NCI-H446 treated with DMSO at 0.1 percent for 48 hours (cell line): ENCODE measurements around the gene CRTC2.
A peak's percentile ranks its signal among the peaks of the same experiment; 100 is the strongest.
"Not testable (repeated sequence)": the region's sequence is repeated elsewhere in the genome, so short reads cannot be mapped to it uniquely, and the experiment has no call there.

ENCODE experiments used
- DNase-seq: peaks from one replicate; lab custom pipeline; 2025; lab: John Stamatoyannopoulos, UW

Gene CRTC2

GRCh38 chr1:153929426-153929825 lies 29.0 kb downstream of the CRTC2 start:
- no peak for DNase-seq

GRCh38 chr1:153928791-153929341 lies 29.5 kb downstream of the CRTC2 start:
- no peak for DNase-seq

- DNase-seq: no peak
Observed at GRCh38 chr1:153928245-153928644, 30.2 kb downstream of the CRTC2 start.

GRCh38 chr1:153926405-153926804 lies 32.0 kb downstream of the CRTC2 start:
- no peak for DNase-seq

- DNase-seq: peak; percentile 100
Observed at GRCh38 chr1:153922972-153923925, 35.2 kb downstream of the CRTC2 start, which contains the start of gene GATAD2B. GATAD2B (minus strand) TSS chr1:153922972; CDS start chr1:153828347, 94,625 bp downstream.

GRCh38 chr1:153922076-153922971 lies 36.1 kb downstream of the CRTC2 start:
- DNase-seq: peak; percentile 62

- no peak for DNase-seq
Observed at GRCh38 chr1:153921803-153922075, 36.7 kb downstream of the CRTC2 start.

- DNase-seq: no peak
Observed at GRCh38 chr1:153921080-153921802, 37.2 kb downstream of the CRTC2 start.

- no peak for DNase-seq
Observed at GRCh38 chr1:153919876-153920852, 38.2 kb downstream of the CRTC2 start.

GRCh38 chr1:153916297-153916696 lies 42.1 kb downstream of the CRTC2 start:
- no peak for DNase-seq

- no peak for DNase-seq
Observed at GRCh38 chr1:153912349-153912748, 46.1 kb downstream of the CRTC2 start.

- not testable (repeated sequence) for DNase-seq
Observed at GRCh38 chr1:153910560-153910959, 47.9 kb downstream of the CRTC2 start.

GRCh38 chr1:153908071-153908470 lies 50.3 kb downstream of the CRTC2 start:
- DNase-seq: no peak

GRCh38 chr1:153907134-153907533 lies 51.3 kb downstream of the CRTC2 start:
- DNase-seq: no peak

GRCh38 chr1:153906396-153906795 lies 52.0 kb downstream of the CRTC2 start:
- no peak for DNase-seq

GRCh38 chr1:153905908-153906307 lies 52.5 kb downstream of the CRTC2 start:
- DNase-seq: not testable (repeated sequence)

- no peak for DNase-seq
Observed at GRCh38 chr1:153903841-153904455, 54.5 kb downstream of the CRTC2 start.

- no peak for DNase-seq
Observed at GRCh38 chr1:153899509-153899908, 58.9 kb downstream of the CRTC2 start.
